ENCODE measurements around the gene TOPBP1.

DNA sequence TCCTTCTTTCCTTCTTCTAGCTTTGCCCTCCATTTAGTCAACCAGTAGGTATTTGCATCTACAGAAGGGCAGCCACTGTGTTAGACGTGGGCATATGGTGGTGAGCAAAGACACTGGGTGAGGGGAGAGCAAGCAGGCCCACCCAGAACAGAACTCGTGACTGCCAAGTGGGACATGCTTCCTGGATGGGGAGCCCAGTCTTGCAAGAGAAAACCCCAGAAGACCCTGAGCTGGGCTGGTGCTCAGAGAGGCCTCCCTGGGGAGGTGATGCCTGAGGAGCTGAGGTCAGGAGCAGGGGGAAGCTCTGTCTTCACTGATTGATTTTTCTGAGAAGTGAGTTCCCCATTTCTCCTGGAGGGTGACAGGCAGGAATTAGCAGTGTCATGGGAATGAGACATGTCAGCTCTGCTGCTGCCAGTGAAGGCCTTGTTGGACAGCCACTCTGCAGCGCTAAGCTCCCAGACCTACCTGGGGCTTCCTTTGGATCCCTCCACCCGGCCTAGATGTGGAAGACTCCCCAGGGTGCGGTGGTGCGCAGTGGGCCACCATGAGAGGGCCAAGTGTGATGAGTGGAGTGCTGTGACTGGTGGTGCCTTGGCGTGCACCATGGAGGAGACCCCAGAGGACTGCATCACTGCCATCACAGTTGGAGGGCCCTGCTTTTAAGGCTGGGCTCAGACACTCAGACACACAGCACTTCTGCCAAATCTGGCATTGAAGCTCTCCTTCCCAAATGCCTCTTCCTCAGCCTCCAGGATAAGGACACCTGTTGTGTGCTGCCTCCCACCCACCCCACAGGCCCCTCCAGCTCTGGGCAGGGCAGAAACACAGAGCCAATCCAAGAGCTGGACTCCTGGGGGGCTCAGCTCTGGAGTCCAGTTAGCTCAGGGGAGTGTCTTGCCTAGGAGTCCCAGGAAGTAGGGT is 40.0 kb upstream of the TOPBP1 start:
- TF ChIP-seq, protein P1, sequence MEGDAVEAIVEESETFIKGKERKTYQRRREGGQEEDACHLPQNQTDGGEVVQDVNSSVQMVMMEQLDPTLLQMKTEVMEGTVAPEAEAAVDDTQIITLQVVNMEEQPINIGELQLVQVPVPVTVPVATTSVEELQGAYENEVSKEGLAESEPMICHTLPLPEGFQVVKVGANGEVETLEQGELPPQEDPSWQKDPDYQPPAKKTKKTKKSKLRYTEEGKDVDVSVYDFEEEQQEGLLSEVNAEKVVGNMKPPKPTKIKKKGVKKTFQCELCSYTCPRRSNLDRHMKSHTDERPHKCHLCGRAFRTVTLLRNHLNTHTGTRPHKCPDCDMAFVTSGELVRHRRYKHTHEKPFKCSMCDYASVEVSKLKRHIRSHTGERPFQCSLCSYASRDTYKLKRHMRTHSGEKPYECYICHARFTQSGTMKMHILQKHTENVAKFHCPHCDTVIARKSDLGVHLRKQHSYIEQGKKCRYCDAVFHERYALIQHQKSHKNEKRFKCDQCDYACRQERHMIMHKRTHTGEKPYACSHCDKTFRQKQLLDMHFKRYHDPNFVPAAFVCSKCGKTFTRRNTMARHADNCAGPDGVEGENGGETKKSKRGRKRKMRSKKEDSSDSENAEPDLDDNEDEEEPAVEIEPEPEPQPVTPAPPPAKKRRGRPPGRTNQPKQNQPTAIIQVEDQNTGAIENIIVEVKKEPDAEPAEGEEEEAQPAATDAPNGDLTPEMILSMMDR (IDR thresholded peaks at IDR 0.05; ENCODE audit: low read length), result no peak
- TF ChIP-seq EZH2 (optimal IDR thresholded peaks at IDR 0.05; ENCODE audit: low read depth, low read length), result no peak

Measured in MM.1S (cell line).